ENCODE measurements around the gene PRTFDC1.

Gene PRTFDC1

DNA sequence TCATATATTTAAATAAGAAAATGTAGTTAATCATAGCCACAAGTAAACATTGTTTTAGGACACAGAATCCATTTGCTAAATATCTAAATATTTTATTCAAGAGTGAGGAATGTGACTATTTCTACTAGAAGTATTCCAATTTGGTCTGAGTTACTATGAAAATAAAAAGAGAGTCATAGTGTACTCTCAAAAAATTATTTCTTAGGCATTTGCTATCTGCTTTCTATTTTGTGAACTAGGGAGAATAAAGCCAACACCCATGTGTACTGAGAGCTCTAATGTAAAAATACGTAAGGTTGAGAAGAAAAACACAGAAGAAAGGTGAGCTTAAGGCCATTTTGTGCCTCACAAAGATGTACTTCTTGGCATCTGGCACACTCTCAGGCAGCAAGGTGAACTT is 38.3 kb downstream of the PRTFDC1 start:
- in situ Hi-C loops (cut with MboI; ENCODE audit: low pct_unique_long_range_greater_than_20kb, low sequenced_read_pairs), result no loop called here
- DNase-seq, result no peak

DNA sequence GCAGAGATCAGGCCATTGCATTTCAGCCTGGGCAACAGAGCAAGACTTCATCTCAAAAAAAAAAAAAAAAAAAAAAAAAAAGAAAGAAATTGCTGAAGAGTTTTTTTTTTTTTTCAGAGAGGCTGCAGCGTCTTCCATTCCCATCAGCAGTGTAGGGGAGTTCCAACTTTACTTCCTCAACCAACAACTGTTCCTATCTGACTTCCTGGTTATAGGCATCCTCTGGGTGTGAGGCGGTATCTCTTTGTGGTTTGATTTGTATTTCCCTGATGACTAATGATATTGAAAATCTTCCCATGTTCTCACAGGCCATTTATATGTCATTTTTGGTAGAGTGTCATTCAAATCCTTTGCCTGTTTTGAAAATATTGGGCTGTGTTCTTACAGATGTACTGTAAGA is 40.2 kb downstream of the PRTFDC1 start:
- DNase-seq, result peak; percentile 64
- in situ Hi-C loops (cut with MboI; ENCODE audit: low pct_unique_long_range_greater_than_20kb, low sequenced_read_pairs), result no loop called here

DNA sequence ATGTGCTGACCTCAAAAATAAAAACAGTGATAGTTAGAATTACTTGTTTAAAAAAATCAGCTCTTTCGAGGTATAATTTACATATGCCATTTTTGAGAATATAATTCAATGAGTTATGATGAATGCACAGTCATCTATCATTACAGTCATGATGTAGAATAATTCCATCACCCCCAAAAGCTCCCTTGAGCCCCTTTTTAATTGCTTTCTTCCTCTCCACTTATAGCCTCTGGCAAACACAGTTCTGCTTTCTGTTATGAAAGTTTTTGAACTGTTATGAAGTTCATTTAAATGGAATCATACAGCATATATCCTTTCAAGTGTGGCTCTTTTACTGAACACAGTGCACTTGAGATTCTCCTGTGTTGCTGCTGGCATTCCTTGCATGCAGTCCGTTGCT is 41.4 kb downstream of the PRTFDC1 start:
- peak; percentile 23 for DNase-seq
- in situ Hi-C loops (cut with MboI; ENCODE audit: low pct_unique_long_range_greater_than_20kb, low sequenced_read_pairs), result no loop called here

DNA sequence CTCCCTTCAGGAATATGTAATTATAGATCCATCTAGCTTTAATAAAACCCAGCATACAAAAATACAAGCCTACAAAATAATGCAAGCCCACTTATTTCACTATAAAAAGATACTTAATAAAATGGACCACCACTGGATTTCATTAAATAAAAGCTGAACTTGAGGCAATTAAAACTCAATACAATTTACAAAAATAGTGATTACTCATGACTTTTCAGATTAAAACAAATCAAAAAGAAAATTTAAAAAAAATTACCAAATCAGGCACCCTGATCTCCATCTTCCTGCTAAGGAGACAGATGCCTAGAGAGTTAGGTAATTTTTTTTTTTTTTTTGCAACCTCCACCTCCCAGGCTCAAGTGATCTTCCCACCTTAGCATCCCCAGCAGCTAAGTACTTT is 41.8 kb downstream of the PRTFDC1 start:
- in situ Hi-C loops (cut with MboI; ENCODE audit: low pct_unique_long_range_greater_than_20kb, low sequenced_read_pairs), result no loop called here
- no peak for DNase-seq

- in situ Hi-C loops (cut with MboI; ENCODE audit: low pct_unique_long_range_greater_than_20kb, low sequenced_read_pairs), result no loop called here
- DNase-seq, result no peak
Measured at GRCh38 chr10:24908793-24909423, 43.5 kb downstream of the PRTFDC1 start.

GRCh38 chr10:24907956-24908355 is 44.5 kb downstream of the PRTFDC1 start:
- in situ Hi-C loops (cut with MboI; ENCODE audit: low pct_unique_long_range_greater_than_20kb, low sequenced_read_pairs), result no loop called here

DNA sequence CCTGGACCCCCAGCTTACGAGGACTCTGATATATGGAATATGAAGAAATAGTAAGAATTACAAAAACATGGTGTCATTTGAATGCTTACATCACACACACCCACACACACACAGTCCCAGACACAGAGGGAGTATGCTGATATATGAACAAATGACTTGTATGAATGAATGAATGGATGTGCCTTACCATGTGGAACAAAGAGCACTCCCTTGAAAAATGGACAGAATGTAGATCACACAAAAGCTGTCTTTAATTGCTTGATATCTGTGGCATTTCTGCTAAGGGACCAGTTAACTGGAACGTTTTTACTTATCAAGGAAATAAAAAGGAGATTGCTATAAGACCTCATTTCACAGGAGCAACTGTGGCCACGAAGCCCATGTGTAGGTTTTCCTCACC is 46.0 kb downstream of the PRTFDC1 start:
- in situ Hi-C loops (cut with MboI; ENCODE audit: low pct_unique_long_range_greater_than_20kb, low sequenced_read_pairs), result no loop called here
- no peak for DNase-seq

More at GRCh38 chr10:24907956-24908355, 44.5 kb downstream of the PRTFDC1 start:
- DNase-seq, result no peak

- in situ Hi-C loops (cut with MboI; ENCODE audit: low pct_unique_long_range_greater_than_20kb, low sequenced_read_pairs), result no loop called here
- no peak for DNase-seq
Measured at GRCh38 chr10:24904824-24905223, 47.6 kb downstream of the PRTFDC1 start.

DNA sequence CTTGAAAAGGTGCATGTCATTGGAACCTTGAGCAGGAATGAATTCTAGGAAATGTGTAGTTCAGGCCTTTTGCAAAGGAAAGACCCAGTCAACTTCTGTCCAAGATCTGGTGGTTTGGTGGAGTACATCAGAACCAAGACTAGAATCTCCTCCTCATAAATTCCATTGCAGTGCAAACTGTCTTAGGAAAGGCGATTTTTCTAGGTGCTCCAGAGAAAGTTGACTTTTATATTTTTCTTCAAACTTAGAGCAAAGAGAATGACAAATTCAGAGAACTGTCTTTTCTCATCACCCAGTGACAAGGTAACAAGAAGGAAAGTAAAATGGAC is 50.0 kb downstream of the PRTFDC1 start:
- in situ Hi-C loops (cut with MboI; ENCODE audit: low pct_unique_long_range_greater_than_20kb, low sequenced_read_pairs), result no loop called here

DNA sequence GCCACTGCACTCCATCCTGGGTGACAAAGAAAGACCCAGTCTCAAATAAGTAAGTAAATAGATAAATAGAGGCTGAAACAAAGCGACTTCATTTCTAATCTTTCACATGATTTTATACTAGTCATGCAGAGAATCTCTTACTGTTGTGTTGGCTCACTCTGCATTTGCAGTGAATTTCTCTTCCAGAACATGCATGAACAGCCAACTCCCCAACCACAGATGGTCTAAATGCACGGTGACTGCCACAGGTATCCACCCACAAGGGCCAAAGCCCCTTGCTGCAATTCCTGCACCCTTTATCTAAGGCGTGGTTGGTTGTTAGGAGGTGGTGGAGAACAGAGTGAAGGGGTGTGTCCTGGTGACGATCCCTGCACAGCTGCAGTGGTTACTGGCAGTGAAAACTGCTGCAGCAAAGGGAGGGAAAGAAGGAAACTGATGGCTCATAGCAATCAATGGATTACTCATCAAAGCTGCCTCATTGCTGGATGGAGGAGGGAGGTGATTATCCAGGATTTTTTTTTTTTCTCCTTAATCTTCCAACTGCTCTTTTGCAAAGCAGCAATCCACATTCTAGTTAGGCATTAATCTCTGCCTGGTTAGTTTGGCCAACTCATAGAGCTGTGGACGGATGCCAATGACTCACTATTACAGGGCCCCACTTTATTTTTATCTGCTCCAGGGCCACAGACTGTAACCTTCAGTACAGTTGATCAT is 50.6 kb downstream of the PRTFDC1 start:
- no peak for DNase-seq

More for the DNA sequence above, 50.0 kb downstream of the PRTFDC1 start:
- DNase-seq, result no peak

GRCh38 chr10:24900888-24901685 is 51.3 kb downstream of the PRTFDC1 start:
- DNase-seq, result peak; percentile 52
- in situ Hi-C loops (cut with MboI; ENCODE audit: low pct_unique_long_range_greater_than_20kb, low sequenced_read_pairs), result no loop called here

More for the DNA sequence above, 50.6 kb downstream of the PRTFDC1 start:
- in situ Hi-C loops (cut with MboI; ENCODE audit: low pct_unique_long_range_greater_than_20kb, low sequenced_read_pairs), result no loop called here

- in situ Hi-C loops (cut with MboI; ENCODE audit: low pct_unique_long_range_greater_than_20kb, low sequenced_read_pairs), result no loop called here
- DNase-seq, result no peak
Measured at GRCh38 chr10:24899571-24899970, 52.8 kb downstream of the PRTFDC1 start.

DNA sequence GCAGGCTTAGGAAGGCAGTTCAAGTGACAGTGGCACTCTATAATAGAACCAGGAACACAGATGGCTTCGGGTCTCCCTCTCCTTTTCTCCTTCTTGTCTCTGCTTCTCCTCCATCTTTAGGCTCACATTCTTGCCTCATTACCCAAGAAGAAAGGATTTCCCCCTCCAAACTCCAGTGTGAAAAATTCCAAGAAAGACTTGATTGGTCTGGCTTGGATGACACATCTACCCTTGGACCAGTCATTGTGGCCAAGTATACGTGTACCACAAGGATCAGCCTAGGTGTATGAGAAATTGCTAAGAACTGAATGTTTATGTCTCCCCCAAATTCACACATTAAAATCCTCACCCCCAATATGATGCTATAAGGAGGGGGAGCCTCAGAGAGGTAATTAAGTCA is 53.9 kb downstream of the PRTFDC1 start:
- in situ Hi-C loops (cut with MboI; ENCODE audit: low pct_unique_long_range_greater_than_20kb, low sequenced_read_pairs), result no loop called here
- no peak for DNase-seq

GRCh38 chr10:24897326-24897926 is 55.0 kb downstream of the PRTFDC1 start:
- in situ Hi-C loops (cut with MboI; ENCODE audit: low pct_unique_long_range_greater_than_20kb, low sequenced_read_pairs), result no loop called here
- DNase-seq, result no peak

- in situ Hi-C loops (cut with MboI; ENCODE audit: low pct_unique_long_range_greater_than_20kb, low sequenced_read_pairs), result no loop called here
- DNase-seq, result no peak
Measured at GRCh38 chr10:24894728-24895127, 57.7 kb downstream of the PRTFDC1 start.

- no peak for DNase-seq
- in situ Hi-C loops (cut with MboI; ENCODE audit: low pct_unique_long_range_greater_than_20kb, low sequenced_read_pairs), result no loop called here
Measured at GRCh38 chr10:24894309-24894708, 58.1 kb downstream of the PRTFDC1 start.

- in situ Hi-C loops (cut with MboI; ENCODE audit: low pct_unique_long_range_greater_than_20kb, low sequenced_read_pairs), result no loop called here
- no peak for DNase-seq
Measured at GRCh38 chr10:24893127-24893526, 59.3 kb downstream of the PRTFDC1 start.

- in situ Hi-C loops (cut with MboI; ENCODE audit: low pct_unique_long_range_greater_than_20kb, low sequenced_read_pairs), result no loop called here
- no peak for DNase-seq
Measured at GRCh38 chr10:24891823-24892222, 60.6 kb downstream of the PRTFDC1 start.

DNA sequence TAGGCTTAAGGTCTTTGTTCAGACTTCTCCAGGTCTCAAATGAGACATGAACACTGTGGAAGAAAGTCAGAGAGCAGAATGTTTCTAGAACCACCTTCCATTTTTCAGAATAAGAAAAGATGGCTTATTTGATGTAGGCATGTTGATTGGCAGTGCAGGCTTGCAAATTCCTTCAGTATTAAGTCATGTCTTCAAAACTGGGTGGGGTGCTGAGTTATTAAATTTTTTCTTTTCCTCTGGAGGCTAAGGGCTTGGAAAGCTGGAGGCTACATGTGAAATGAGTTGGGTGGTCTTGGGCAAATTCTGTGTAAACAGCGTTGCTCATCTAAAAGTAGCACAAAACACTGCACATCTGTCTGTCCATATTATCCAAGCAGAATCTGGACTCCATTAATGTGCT is 62.8 kb downstream of the PRTFDC1 start:
- in situ Hi-C loops (cut with MboI; ENCODE audit: low pct_unique_long_range_greater_than_20kb, low sequenced_read_pairs), result no loop called here
- DNase-seq, result no peak

DNA sequence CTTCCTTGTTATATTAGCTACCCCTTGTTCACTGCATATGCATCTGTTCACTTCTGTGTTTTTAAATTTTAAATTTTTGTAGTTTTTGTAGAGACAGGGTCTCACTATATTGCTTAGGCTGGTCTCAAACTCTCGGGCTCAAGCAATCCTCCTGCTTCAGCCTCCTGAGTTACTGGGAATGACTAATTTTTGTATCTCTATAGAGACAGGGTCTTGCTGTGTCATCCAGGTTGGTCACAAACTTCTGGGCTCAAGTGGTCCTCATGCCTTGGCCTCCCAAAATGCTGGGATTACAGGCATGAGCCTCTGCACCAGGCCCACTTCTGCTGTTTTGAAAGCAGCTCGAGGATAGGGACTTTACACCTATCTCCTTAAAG is 64.6 kb downstream of the PRTFDC1 start:
- in situ Hi-C loops (cut with MboI; ENCODE audit: low pct_unique_long_range_greater_than_20kb, low sequenced_read_pairs), result no loop called here
- no peak for DNase-seq

Measured in KBM-7 (cell line).